ENCODE results near the gene SEC22A.

GRCh38 chr3:123303976-123304560 lies 102.3 kb downstream of the SEC22A start:
- TF ChIP-seq CTCF (IDR thresholded peaks at IDR 0.05) (no peak), POLR2AphosphoS5 (IDR thresholded peaks at IDR 0.05) (no peak), POLR2A (IDR thresholded peaks at IDR 0.05) (no peak)

Measured in prostate gland (tissue), 2 donors.